T-helper 1 cell treated with Interleukin-12 subunit alpha and Interleukin-12 subunit beta and Interleukin-4 antibody, amounts not matched to agents 30 ng/mL and 1 ng/mL, for 36 hours (primary cell): ENCODE data around the gene SNUPN. TPM values are rescaled to one million over a fixed set of nuclear protein-coding genes. Genes with fewer than 3 reads are reported as not detected.

Experiments used
- total RNA-seq: library from RNA; stranded (reverse); gene quantifications from 2 replicates; pipeline ENCODE4 v1.2.3, GENCODE V29; 2022

SNUPN gene
- total RNA-seq, 1 donor from 2014 or later, result 31.1 TPM

Other genes with a start within 250 kb of the SNUPN start
- gene SIN3A, start 174.0 kb downstream of the SNUPN start, total RNA-seq, result 110 and 117 TPM in 2 replicates
- gene PTPN9, start 46.4 kb downstream of the SNUPN start, total RNA-seq, result 40.8 and 41.3 TPM in 2 replicates
- gene IMP3, start 14.5 kb upstream of the SNUPN start, total RNA-seq, result 87.5 and 90.1 TPM in 2 replicates
- gene SNX33, start 22.2 kb upstream of the SNUPN start, total RNA-seq, result 2.6 and 3.0 TPM in 2 replicates
- gene CSPG4, start 87.1 kb upstream of the SNUPN start, total RNA-seq, result not detected in 2 replicates
- 29.6 and 30.0 TPM in 2 replicates for gene UBE2Q2, start 217.7 kb upstream of the SNUPN start, total RNA-seq